NCI-H1092 (cell line): ENCODE results near the gene CSTF2.

ENCODE experiments used
- DNase-seq: peaks from one replicate; lab custom pipeline; 2025; lab: John Stamatoyannopoulos, UW

The CSTF2 gene

DNA sequence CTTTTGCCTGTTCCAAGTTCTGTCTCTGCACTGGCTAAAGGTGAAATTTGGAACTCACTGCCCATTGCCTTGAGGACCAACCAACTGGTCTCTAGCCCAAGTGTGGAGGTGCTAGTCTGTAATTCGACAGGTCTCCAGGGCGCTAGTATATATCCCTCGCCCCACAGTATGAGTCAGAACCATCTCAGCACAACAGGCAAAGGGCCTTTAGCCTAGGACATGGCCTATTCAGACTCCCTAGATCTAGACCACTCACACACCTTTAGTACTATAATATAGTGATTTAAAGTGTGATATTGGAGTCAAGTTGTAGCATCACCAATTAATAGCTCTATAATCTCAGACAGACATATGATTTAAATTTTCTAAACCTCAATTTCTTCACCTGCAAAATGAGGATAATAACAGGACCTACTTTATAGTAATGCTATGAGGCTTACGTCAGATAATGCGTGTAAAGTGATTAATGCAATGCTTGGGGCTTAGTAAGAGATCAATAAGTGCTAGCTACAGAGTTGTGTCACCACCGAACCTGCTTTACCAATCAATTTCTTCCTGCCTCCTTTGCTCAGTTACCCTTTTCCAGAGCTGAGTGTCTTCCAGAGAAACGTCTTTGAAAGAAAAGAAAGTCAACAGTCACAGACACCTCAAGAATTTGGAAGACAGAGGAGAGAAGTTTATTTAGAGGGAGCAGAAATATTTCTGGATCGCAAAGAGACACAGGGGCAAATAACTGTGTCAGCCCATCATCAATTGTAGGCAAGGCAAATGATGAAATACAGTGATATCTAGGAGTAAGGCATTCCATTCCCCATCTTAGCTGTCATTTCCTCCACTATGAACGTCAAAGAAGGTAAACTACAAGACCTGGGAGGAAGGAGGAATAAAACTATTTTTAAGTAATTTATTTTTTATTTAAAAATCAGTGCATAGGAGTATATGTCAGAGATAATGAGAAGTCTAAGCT lies 51.7 kb downstream of the CSTF2 start:
- no peak for DNase-seq

DNA sequence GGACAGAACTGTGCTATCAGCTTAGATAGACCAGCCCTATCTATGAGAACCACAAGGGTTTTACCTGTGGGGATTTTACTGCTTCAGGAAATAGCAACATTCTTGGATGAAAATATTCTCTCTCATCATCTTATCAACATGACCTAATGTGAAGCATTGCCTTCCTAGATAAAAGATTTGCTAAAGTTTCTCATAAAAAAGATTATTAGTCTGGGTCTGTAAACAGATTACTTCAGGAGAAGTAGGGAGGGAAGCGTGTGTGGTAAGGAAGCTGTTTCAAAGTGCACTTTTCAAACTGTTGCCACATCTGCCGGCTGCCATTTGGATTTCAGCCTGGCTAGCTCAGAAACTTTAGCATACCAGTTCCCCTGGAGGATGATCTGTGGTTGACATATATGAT lies 54.1 kb downstream of the CSTF2 start, which contains the start of gene NOX1:
Gene NOX1 (minus strand): TSS at position 35 of the 400 bp plus-strand sequence. CDS start 220 bp downstream, outside the sequence.
- DNase-seq: no peak

DNA sequence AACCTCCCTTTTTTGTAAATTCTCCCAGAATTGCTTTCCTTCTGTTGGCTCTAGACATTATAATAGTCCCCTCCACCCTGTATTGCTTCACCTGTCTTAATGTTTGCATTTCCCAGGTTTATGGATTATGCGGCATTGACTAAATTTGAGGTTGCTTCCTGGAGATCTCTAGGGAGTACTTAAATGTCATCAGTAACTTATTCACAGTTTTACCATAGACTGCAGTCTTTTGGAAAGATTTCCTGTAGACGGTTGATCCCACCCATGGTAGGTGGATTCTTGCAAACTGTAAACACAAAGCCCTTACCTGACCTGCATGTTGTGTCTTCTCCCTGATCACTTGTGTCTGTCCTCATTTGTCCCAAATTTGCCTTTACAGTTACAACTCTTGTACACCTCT lies 60.2 kb downstream of the CSTF2 start:
- no peak for DNase-seq

- no peak for DNase-seq
Observed at GRCh38 chrX:100883654-100884053, 63.5 kb downstream of the CSTF2 start.
